HG02970 (cell line): ENCODE results near the gene B3GNT5.

ENCODE experiments used
- ATAC-seq: cut with Tn5 transposase; IDR thresholded peaks from one replicate; pipeline ENCODE4 v1.9.1; 2021; ENCODE audit warnings: mild to moderate bottlenecking, moderate library complexity, moderate number of reproducible peaks; ENCODE audit not compliant: unreplicated experiment, low FRiP score

Gene B3GNT5

GRCh38 chr3:183252973-183253527 lies at the start of gene B3GNT5:
B3GNT5 (plus strand) TSS chr3:183253253; CDS start chr3:183269799, 16,546 bp downstream.
- ATAC-seq, result no peak

DNA sequence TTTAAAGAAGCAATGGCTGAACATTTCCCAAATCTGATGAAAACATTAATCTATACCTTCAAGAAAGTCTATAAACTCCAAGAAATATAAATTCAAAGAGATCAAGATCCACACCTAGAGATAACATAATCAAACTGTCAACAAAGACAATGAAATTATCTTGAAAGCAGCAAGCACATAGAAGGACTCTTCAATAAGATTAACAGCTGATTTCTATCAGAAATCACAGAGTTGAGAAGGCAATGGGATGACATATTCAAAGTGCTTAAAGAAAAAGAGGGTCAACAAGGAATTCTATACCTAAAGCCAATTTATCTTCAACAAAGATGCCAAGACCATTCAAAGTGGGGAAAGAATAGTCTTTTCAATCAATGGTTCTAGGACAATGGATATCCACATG lies 49.4 kb upstream of the B3GNT5 start:
- no peak for ATAC-seq

GRCh38 chr3:183208260-183208659 lies 44.8 kb upstream of the B3GNT5 start:
- ATAC-seq, result no peak

GRCh38 chr3:183208800-183209199 lies 44.3 kb upstream of the B3GNT5 start:
- no peak for ATAC-seq

DNA sequence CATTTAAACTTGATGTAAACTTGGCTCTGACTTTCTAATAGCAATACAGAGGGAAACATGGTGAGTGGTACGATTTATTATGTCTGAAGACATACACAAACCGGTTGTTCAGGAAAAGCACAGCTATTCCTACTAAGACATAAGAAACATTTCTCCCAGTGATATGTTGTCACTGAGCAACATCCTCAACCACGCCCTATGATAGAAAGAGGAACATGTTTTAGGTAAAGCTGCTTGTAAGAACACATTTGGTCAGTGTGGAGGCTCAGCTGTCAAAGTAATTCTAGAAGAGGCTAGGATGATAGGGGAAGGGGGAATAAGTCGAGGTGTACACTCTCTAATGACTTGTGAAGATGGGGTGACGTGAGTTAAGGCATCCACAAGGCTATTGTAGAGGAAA lies 42.7 kb upstream of the B3GNT5 start:
- ATAC-seq, result no peak

DNA sequence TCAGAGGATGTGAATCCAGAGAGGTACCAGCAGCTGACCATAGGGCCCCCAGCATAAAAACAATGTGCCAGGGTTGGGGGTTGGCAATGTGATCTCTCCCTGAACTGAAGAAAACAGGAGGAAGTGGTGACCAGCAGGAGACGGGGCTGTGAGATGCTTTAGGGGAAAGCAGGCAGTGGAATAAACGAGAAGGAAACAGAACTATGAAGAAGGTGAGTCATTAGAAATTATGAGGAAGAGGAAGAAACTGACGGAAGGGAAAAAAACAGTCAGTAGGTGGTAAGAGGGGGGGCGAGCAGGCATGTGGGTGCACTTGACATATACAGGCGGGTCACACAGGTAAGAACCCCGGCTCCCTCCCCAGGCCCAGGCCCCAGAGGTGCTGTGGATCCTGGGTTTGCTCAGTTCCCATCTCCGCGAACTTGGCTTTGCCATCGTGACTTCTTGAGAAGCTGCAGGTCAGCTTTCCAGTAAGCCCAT lies 42.2 kb upstream of the B3GNT5 start:
- ATAC-seq, result no peak

GRCh38 chr3:183211352-183211751 lies 41.7 kb upstream of the B3GNT5 start:
- no peak for ATAC-seq

DNA sequence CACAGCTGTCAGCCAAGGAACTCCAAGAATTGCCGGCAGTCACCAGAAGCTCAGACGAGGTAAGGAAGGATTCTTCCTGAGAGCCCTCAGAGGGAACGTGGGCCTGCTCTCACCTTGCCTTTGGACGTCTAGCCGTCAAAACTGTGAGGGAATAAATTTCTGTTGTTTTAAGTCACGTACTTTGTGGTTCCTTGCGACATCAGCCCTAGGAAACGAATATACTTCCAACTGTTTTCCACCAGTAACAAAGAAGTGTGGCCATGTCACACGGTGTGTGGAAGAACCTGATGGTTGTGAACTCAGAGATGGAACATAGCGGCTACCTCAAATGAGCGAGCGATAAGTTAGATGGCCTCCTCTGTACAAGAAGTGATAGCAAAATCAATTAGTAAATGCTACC lies 41.0 kb upstream of the B3GNT5 start:
- ATAC-seq, result no peak

DNA sequence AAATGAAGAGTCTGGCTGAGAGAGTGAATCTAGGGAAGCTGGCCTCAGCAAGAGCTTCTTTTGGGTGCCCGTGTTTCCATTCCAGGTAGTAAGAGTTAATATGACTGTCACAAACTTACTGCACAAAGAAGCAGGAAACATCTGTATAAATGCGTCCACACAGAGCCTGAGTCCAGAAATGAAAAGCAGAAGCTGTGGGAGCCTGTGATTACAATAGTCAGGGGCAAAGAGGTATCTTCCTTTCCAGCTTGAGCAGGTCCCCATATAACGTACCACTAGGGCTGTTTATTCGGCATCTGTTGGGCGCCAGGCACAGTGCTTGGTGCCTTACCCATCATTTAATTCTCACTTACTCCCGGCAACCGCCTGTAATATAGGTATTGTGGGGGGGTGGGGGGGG lies 40.5 kb upstream of the B3GNT5 start:
- no peak for ATAC-seq

DNA sequence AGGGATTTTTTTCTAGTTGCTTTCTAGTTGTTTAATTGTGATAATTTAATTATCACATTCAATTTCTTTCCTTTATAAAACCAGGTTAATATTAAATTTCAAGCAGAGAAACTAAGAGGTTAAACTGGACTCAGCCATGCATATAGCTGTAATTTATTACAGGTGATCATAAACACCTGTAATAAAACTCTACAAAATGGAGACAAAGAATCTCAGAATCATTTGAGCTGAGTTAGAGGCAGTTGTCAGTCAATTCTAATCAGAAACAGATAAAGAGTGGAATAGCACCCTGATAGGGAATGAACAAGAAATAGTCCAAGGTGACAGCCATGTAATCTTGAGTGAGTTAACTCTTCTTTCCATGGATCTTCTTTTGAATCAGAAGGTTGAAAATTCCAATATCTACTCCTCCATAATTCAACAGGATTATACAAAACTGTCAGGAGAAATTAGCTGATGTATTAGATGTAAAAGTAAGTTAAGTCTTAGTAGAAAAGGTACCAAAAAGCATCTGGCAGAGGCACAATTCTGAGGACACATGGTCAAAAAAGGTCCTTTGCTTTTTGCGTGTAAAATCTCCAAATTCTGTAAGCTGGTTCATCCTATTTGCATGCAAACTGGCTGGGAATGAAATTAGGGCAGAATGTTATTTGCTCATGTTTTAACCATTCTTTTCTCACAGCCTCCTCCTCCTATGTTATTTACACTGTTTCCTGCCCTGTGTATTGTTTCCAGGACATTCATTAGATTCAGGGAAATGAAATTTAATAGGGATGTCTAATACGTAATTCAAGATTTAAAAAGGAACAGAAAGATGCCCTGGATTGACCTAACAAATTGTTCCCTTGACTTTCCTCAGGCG lies 39.4 kb upstream of the B3GNT5 start:
- ATAC-seq, result no peak

- ATAC-seq, result no peak
Measured at GRCh38 chr3:183214277-183214612, 38.8 kb upstream of the B3GNT5 start.

DNA sequence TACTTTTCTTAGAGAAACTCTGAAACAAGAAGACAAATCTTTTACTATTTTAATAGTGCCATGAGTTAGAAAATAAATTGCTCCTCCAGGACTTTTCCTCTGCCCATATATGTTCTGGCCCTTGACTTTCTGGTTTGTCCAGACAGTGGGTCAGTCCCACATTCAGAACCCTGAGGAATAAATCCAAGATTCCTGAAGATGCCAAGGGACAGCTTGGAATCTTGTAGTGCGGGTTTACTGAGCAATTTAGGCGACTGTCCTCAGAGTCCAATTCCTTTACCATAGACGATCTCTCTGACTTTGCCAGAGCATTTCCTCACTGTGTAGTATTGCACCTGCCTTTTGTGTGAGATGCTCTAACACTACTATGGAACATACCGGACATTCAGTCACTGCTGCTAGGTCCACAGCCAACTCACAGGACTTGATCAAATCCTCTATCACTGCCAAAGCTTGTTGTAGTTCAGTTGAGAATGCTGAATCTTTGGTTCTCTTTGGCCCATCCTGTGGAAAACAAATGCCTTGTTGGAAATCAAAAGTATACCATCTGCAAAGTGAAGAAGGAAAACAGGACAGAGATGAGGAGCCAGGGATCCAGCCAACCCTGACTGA lies 37.4 kb upstream of the B3GNT5 start:
- ATAC-seq, result no peak

DNA sequence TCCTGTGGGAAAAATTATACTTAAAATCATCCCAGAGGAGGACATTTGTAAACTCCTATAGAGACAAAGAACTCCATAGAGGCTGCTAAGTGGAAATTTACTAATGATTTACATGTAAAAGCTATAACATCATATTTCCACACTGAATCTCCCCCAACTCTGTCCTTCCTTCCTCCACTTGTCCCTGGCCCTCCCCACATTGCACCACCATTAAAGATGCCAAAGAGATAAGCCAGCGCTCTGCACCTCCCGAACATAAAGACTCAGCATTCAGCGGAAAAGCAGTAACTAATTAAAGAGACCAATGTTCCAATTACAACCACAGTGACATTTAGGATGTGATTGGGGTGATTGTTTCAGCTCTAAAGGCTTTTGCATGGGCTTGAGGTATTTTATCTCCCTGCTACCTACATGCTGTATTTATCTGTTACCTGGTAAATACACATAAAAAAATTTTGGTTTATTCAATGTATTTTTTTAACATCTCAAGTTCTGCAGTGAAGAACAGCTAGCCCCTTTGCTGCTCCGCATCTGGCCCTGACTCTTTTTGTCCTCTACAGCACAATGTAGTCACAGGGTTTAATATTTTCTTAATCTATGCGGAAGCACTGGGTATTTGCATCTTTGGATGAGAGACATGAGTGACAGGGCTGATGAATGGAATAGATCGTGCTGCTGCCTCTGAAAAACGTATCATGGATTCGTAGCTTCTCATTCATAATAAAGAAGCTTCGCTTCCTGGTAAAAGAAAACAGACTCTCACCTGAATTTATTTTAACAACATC lies 35.3 kb upstream of the B3GNT5 start:
- no peak for ATAC-seq

DNA sequence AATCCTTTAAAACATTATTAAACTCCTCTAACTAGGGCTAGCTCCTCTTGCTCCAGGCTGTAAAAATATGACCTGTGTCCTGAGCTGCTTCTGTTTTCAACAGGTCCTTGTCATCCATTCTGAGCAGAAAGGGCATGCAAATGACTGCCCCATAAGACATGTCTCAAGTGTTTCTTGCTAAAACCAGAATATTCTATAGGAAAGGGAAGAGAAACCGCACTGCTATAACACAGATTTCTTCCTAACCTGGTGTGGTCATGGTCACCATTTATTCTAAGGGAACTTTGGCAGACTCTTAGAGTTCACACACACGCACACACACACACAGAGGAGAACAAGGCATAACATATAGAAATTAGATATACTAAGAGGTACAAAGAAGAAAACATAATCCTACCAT lies 34.2 kb upstream of the B3GNT5 start:
- no peak for ATAC-seq

GRCh38 chr3:183220828-183221227 lies 32.2 kb upstream of the B3GNT5 start:
- ATAC-seq, result no peak

DNA sequence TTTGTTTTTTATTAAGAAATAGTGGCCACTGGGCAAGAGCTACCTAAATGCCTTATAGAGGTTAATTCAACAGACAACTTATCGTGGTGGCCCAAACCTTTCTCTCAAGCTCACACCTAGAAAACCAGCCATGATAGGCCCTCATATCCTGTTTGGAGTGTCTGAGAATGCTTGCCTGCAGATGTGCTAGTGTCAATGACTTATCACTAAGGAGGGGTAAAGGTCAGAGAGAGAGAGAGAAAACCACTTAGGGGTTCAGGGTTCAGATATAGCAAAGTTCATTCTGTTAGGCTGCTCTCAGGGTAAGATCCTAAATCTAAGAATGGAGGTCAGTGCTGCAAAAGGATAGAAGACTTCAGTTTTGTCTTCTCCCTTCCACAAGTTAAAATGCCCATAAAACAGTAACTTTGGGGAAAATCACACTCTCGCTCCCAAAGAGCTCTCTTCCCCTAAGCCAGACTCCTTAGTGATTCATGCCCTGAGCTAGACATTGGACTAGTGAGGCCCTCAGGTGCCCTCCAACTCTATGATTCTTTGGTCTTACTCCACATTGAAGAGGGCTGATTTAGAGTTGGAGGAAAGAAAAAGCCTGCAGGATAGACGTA lies 30.3 kb upstream of the B3GNT5 start:
- ATAC-seq, result no peak

DNA sequence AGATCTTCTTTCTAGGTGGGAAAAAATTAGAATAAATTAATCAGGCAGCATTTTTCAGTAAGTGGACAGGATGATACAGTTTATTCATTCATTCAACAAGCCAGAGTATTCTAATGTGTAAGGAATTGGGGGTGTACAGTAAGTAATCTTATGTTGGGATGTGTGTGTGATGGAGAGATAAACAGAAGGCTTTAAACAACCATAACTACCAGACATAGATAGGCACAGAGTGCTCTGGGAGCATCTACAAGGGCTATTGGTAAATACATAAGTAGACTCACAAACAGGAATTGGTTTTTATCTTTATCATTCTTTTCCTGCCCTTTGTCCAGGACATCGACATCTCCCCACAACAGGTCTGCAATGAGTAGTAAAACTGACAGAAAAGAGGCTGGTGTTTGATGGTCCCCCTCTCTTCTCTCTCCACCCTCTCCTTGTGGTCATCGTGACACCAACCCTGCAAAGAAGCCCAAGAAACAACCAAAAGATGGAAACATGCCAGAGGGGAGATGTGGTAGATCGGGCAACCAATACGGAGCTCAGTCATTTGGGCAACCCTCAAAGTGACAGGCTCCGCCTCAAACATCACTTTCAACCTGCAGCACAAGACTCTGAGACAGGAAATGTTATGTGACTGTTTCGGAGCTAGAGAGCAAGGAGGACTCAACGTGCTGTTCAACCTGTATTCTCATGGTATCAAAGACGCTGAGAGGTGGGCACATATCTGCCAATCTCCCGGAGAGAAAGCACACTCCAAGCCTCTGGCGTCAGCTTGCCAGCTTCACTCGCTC lies 28.7 kb upstream of the B3GNT5 start:
- no peak for ATAC-seq

- no peak for ATAC-seq
Measured at GRCh38 chr3:183226333-183226890, 26.6 kb upstream of the B3GNT5 start.

- ATAC-seq, result no peak
Measured at GRCh38 chr3:183227586-183227985, 25.5 kb upstream of the B3GNT5 start.
